Measurements from ENCODE around the gene PTPN3.
"Not testable (repeated sequence)": the region's sequence is repeated elsewhere in the genome, so short reads cannot be mapped to it uniquely, and the experiment has no call there.

DNA sequence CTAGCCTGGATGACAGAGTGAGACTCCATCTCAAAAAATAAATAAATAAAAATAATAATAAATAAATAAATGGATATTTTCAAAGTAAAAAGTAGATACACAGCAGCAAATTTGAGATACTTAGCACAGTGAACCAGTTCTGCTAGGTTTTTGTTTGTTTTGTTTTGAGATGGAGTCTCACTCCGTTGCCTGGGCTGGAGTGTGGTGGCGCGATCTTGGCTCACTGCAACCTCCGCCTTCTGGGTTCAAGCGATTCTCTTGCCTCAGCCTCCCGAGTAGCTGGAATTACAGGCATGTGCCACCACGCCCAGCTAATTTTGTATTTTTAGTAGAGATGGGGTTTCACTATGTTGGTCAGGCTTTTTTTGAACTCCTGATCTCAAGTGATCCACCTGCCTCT, 157.1 kb downstream of the PTPN3 start:
- TF ChIP-seq EP300, POLR2AphosphoS5, POLR2A (IDR thresholded peaks at IDR 0.05): not testable (repeated sequence)
- TF ChIP-seq, protein P1, sequence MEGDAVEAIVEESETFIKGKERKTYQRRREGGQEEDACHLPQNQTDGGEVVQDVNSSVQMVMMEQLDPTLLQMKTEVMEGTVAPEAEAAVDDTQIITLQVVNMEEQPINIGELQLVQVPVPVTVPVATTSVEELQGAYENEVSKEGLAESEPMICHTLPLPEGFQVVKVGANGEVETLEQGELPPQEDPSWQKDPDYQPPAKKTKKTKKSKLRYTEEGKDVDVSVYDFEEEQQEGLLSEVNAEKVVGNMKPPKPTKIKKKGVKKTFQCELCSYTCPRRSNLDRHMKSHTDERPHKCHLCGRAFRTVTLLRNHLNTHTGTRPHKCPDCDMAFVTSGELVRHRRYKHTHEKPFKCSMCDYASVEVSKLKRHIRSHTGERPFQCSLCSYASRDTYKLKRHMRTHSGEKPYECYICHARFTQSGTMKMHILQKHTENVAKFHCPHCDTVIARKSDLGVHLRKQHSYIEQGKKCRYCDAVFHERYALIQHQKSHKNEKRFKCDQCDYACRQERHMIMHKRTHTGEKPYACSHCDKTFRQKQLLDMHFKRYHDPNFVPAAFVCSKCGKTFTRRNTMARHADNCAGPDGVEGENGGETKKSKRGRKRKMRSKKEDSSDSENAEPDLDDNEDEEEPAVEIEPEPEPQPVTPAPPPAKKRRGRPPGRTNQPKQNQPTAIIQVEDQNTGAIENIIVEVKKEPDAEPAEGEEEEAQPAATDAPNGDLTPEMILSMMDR (IDR thresholded peaks at IDR 0.05) = not testable (repeated sequence)
